HL-60 (cell line): ENCODE data around the gene ARFGAP1.

Experiments
- DNase-seq, 2 experiments: peaks; one replicate each; pipeline ENCODE4 v3.0.0-alpha.2; 2010 to 2020; ENCODE audit warnings: low read depth in 1 of 2, low spot score in 1 of 2
- H3K27ac ChIP-seq: fragments of 250-450 bp; sonication (Bioruptor Pico); replicated peaks from 2 replicates; pipeline ENCODE4 v1.5.1; 2020; ENCODE audit warnings: mild to moderate bottlenecking, moderate library complexity
- H3K27me3 ChIP-seq: fragments of 250-450 bp; sonication (Bioruptor Pico); 2 replicates; pipeline ENCODE4 v1.5.1; 2021; ENCODE audit warnings: mild to moderate bottlenecking, moderate library complexity; ENCODE audit not compliant: insufficient read depth, poor library complexity, severe bottlenecking
- H3K4me3 ChIP-seq: replicated peaks from 2 replicates; pipeline ENCODE4 v1.5.1; 2011; ENCODE audit warnings: mild to moderate bottlenecking, control low read depth, low read length; ENCODE audit not compliant: insufficient read depth
- GABPA ChIP-seq: IDR thresholded peaks from 2 replicates; pipeline ENCODE4 v1.6.1; 2012; ENCODE audit warnings: low read depth
- POLR2AphosphoS5 ChIP-seq: IDR thresholded peaks from 2 replicates; pipeline ENCODE4 v1.6.1; 2012; ENCODE audit warnings: low read depth
- SPI1 ChIP-seq: IDR thresholded peaks from 2 replicates; pipeline ENCODE4 v1.6.1; 2012; ENCODE audit warnings: low read depth, mild to moderate bottlenecking, borderline replicate concordance
- TF ChIP-seq, protein P1 (sequence below): IDR thresholded peaks from 2 replicates; pipeline ENCODE4 v1.6.1; 2012; ENCODE audit warnings: low read depth; ENCODE audit not compliant: insufficient replicate concordance
- TF ChIP-seq, protein P2 (sequence below): IDR thresholded peaks from one replicate; pipeline ENCODE4 v1.5.1; 2011; ENCODE audit warnings: low read length, control low read depth, inconsistent platforms; ENCODE audit not compliant: insufficient read depth

Gene ARFGAP1

GRCh38 chr20:63242736-63243135 is 29.9 kb upstream of the ARFGAP1 start:
- Histone ChIP-seq H3K27me3 (peaks cover 20% of the 10 kb centered on the region), H3K27ac (no peak overlapping the region), H3K4me3 (no peak overlapping the region)
- TF ChIP-seq, protein P1, sequence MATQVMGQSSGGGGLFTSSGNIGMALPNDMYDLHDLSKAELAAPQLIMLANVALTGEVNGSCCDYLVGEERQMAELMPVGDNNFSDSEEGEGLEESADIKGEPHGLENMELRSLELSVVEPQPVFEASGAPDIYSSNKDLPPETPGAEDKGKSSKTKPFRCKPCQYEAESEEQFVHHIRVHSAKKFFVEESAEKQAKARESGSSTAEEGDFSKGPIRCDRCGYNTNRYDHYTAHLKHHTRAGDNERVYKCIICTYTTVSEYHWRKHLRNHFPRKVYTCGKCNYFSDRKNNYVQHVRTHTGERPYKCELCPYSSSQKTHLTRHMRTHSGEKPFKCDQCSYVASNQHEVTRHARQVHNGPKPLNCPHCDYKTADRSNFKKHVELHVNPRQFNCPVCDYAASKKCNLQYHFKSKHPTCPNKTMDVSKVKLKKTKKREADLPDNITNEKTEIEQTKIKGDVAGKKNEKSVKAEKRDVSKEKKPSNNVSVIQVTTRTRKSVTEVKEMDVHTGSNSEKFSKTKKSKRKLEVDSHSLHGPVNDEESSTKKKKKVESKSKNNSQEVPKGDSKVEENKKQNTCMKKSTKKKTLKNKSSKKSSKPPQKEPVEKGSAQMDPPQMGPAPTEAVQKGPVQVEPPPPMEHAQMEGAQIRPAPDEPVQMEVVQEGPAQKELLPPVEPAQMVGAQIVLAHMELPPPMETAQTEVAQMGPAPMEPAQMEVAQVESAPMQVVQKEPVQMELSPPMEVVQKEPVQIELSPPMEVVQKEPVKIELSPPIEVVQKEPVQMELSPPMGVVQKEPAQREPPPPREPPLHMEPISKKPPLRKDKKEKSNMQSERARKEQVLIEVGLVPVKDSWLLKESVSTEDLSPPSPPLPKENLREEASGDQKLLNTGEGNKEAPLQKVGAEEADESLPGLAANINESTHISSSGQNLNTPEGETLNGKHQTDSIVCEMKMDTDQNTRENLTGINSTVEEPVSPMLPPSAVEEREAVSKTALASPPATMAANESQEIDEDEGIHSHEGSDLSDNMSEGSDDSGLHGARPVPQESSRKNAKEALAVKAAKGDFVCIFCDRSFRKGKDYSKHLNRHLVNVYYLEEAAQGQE: no peak
- TF ChIP-seq SPI1: no peak
- no peak for DNase-seq

DNA sequence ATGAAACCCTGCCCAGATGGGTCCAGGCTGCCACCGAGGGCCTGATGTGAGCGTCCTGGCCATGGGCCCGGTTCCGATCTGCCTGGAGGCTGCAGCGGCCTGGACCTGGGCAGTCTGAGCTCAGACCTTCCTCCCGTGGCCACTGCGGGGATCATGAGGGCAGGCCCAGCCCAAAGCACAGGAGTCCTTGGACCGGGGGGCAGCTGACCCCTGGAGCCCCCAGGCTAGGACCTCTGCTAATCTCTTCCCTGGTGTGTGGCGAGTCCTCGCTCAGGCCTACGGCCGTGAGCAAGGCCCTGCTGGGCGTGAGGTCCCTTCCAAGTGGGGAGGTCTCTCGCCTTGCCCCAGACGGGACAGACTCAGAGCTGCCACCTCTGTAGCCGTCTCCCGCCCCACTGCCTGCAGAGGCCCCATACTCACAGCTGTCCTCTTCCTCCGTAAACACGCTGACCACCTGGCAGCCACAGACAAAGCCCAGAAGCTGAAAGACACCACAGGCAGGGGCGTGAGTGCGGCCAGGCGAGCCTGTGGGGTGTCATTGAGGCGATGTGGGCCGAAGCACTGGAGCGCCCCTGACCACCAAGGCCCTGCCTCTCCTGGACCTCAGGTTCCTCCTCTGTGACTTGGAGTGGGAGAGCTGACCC is 28.9 kb upstream of the ARFGAP1 start:
- no peak for TF ChIP-seq SPI1
- TF ChIP-seq, protein P1: no peak
- TF ChIP-seq, protein P2, sequence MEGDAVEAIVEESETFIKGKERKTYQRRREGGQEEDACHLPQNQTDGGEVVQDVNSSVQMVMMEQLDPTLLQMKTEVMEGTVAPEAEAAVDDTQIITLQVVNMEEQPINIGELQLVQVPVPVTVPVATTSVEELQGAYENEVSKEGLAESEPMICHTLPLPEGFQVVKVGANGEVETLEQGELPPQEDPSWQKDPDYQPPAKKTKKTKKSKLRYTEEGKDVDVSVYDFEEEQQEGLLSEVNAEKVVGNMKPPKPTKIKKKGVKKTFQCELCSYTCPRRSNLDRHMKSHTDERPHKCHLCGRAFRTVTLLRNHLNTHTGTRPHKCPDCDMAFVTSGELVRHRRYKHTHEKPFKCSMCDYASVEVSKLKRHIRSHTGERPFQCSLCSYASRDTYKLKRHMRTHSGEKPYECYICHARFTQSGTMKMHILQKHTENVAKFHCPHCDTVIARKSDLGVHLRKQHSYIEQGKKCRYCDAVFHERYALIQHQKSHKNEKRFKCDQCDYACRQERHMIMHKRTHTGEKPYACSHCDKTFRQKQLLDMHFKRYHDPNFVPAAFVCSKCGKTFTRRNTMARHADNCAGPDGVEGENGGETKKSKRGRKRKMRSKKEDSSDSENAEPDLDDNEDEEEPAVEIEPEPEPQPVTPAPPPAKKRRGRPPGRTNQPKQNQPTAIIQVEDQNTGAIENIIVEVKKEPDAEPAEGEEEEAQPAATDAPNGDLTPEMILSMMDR: no peak
- no peak for TF ChIP-seq GABPA
- TF ChIP-seq POLR2AphosphoS5: no peak
- DNase-seq: no peak
- H3K4me3 ChIP-seq: no peak overlapping the region
- peaks cover 20% of the 10 kb centered on the region for H3K27me3 ChIP-seq
- H3K27ac ChIP-seq: no peak overlapping the region

- TF ChIP-seq GABPA (no peak), POLR2AphosphoS5 (no peak), SPI1 (no peak)
- TF ChIP-seq, protein P2: no peak
- TF ChIP-seq, protein P1: no peak
- no peak overlapping the region for H3K27ac ChIP-seq
- no peak for DNase-seq
- H3K4me3 ChIP-seq: no peak overlapping the region
- peaks cover 20% of the 10 kb centered on the region for H3K27me3 ChIP-seq
Measured at GRCh38 chr20:63244468-63244867, 28.1 kb upstream of the ARFGAP1 start.
